HCT116 (cell line): ENCODE measurements around the gene SH3GLB2. TPM values are rescaled to one million over a fixed set of nuclear protein-coding genes. Genes with fewer than 3 reads are reported as not detected.

Source experiments
- ATAC-seq: fragments of 200-7000 bp; cut with Tn5 transposase; 2 replicates; pipeline ENCODE4 v1.9.1; 2020; ENCODE audit warnings: mild to moderate bottlenecking, moderate library complexity
- BruUV-seq: library from RNA; stranded (reverse); fragments of 400-500 nt; replicated peaks from 2 replicates; lab custom pipeline; 2021; lab: Mats Ljungman, UMichigan
- CTCF ChIA-PET: fragments of 300-600 bp; sonication (Branson Sonifier 250); formaldehyde crosslinking; loops from one replicate; lab custom pipeline; 2021; ENCODE audit warnings: antibody characterized with exemption; lab: Charles Lee
- POLR2A ChIA-PET: fragments of 300-600, 350-600 bp; sonication (Branson Sonifier 250); formaldehyde crosslinking; loops from one replicate; lab custom pipeline; 2021; ENCODE audit warnings: antibody characterized with exemption; lab: Charles Lee
- RAD21 ChIA-PET, 2 experiments: fragments of 300-600 bp; sonication (Branson Sonifier 250); formaldehyde crosslinking; loops; one replicate each; lab custom pipeline; 2023; ENCODE audit warnings: low total read pairs in 2 of 2; ENCODE audit not compliant: uncharacterized antibody in 2 of 2, unreplicated experiment in 2 of 2, low non-redundant PET in 1 of 2; lab: Charles Lee
- DNase-seq: peaks from one replicate; pipeline ENCODE4 v3.0.0-alpha.2; 2010; ENCODE audit warnings: low read depth, low spot score
- H2AFZ ChIP-seq: fragments of 200-600 bp; shearing (Covaris generic), sonication (generic); 2 replicates; pipeline ENCODE4 v1.6.1; 2017; ENCODE audit warnings: low read depth, mixed run types, mixed read lengths, antibody characterized with exemption, low read length; ENCODE audit not compliant: poor library complexity, severe bottlenecking
- H3K27ac ChIP-seq: 2 replicates; pipeline ENCODE4 v1.5.1; 2012; ENCODE audit warnings: low read depth, low read length
- H3K27me3 ChIP-seq: fragments of 200-600 bp; sonication (generic); 2 replicates; pipeline ENCODE4 v1.6.1; 2016; ENCODE audit warnings: mixed run types, low read length, mixed read lengths; ENCODE audit not compliant: insufficient read depth
- H3K36me3 ChIP-seq, 2 experiments: fragments of 200-500 bp in 1 of 2; fragments of 200-600 bp in 1 of 2; sonication (Bioruptor generic) in 1 of 2; sonication (generic) in 1 of 2; 2 replicates each; pipeline versions ENCODE4 v1.5.1 to v1.6.1; 2014 to 2016; ENCODE audit warnings: low read length in 2 of 2, inconsistent platforms in 1 of 2, mixed read lengths in 1 of 2, mixed run types in 1 of 2; ENCODE audit not compliant: insufficient read depth in 2 of 2, control insufficient read depth in 1 of 2
- H3K4me1 ChIP-seq, 2 experiments: fragments of 200-600 bp in 1 of 2; sonication (generic) in 1 of 2; 2 replicates each; pipeline versions ENCODE4 v1.5.1 to v1.6.1; 2012 to 2017; ENCODE audit warnings: low read length in 2 of 2, inconsistent platforms in 1 of 2, mild to moderate bottlenecking in 1 of 2, mixed read lengths in 1 of 2, mixed run types in 1 of 2, moderate library complexity in 1 of 2; ENCODE audit not compliant: insufficient read depth in 2 of 2, control insufficient read depth in 1 of 2
- H3K4me2 ChIP-seq: fragments of 200-600 bp; sonication (generic); 2 replicates; pipeline ENCODE4 v1.6.1; 2017; ENCODE audit warnings: mixed run types, low read length, mixed read lengths
- H3K4me3 ChIP-seq, 2 experiments: fragments of 200-600 bp in 1 of 2; sonication (generic) in 1 of 2; replicated peaks in 1 of 2; 2 replicates each; pipeline ENCODE4 v1.5.1; 2011 to 2016; ENCODE audit warnings: low read length in 2 of 2, control low read depth in 1 of 2, low read depth in 1 of 2, mild to moderate bottlenecking in 1 of 2, mixed read lengths in 1 of 2, mixed run types in 1 of 2
- H3K79me2 ChIP-seq: fragments of 200-600 bp; sonication (generic); 2 replicates; pipeline ENCODE4 v1.6.1; 2017; ENCODE audit warnings: mild to moderate bottlenecking, mixed run types, low read length, moderate library complexity, mixed read lengths; ENCODE audit not compliant: insufficient read depth
- H3K9ac ChIP-seq: fragments of 200-600 bp; sonication (generic); 2 replicates; pipeline ENCODE4 v1.6.1; 2016; ENCODE audit warnings: low read length, mixed read lengths
- H3K9me2 ChIP-seq: fragments of 200-600 bp; sonication (generic), shearing (Covaris generic); 2 replicates; pipeline ENCODE4 v1.6.1; 2017; ENCODE audit warnings: mixed run types, mild to moderate bottlenecking, moderate library complexity; ENCODE audit not compliant: insufficient read depth
- H3K9me3 ChIP-seq, 2 experiments: fragments of 200-500 bp in 1 of 2; fragments of 200-600 bp in 1 of 2; sonication (Bioruptor generic) in 1 of 2; sonication (generic) in 1 of 2; 2 replicates each; pipeline ENCODE4 v1.6.1; 2014 to 2017; ENCODE audit warnings: low read length in 2 of 2, mixed read lengths in 2 of 2, inconsistent platforms in 1 of 2, low read depth in 1 of 2, mild to moderate bottlenecking in 1 of 2, mixed run types in 1 of 2, moderate library complexity in 1 of 2; ENCODE audit not compliant: control insufficient read depth in 1 of 2, insufficient read depth in 1 of 2
- H4K20me1 ChIP-seq: fragments of 200-600 bp; sonication (generic), shearing (Covaris generic); 2 replicates; pipeline ENCODE4 v1.6.1; 2017; ENCODE audit warnings: mixed run types, mild to moderate bottlenecking, moderate library complexity; ENCODE audit not compliant: insufficient read depth
- CEBPB ChIP-seq: IDR thresholded peaks from 2 replicates; pipeline ENCODE4 v1.6.1; 2012; ENCODE audit warnings: low read depth
- EGR1 ChIP-seq: IDR thresholded peaks from 2 replicates; pipeline ENCODE4 v1.6.1; 2012; ENCODE audit warnings: low read depth
- FOSL1 ChIP-seq: IDR thresholded peaks from 2 replicates; pipeline ENCODE4 v1.6.1; 2012; ENCODE audit warnings: low read depth
- POLR2A ChIP-seq: IDR thresholded peaks from 2 replicates; pipeline ENCODE4 v1.7.0; 2011; ENCODE audit warnings: borderline replicate concordance; ENCODE audit not compliant: insufficient read depth, insufficient read length; ENCODE audit errors: extremely low read depth
- POLR2AphosphoS5 ChIP-seq: IDR thresholded peaks from 2 replicates; pipeline ENCODE4 v1.6.1; 2011; ENCODE audit warnings: mild to moderate bottlenecking, low read depth, low read length, moderate library complexity
- ZFX ChIP-seq: fragments of 450-650 bp; IDR thresholded peaks from 2 replicates; pipeline ENCODE4 v1.6.1; 2017
- ZNF274 ChIP-seq: fragments of 200-500 bp; sonication (Bioruptor generic); IDR thresholded peaks from 2 replicates; pipeline ENCODE4 v1.6.1; 2014; ENCODE audit warnings: mild to moderate bottlenecking, low read depth, low read length, inconsistent platforms
- intact Hi-C: fragments of 100-400 bp; cut with micrococcal nuclease; formaldehyde crosslinking; loops from 2 replicates; pipeline ENCODE4 v1.10.0; 2022
- total RNA-seq: library from RNA; stranded (reverse); gene quantifications from one replicate; pipeline ENCODE4 v1.2.1, GENCODE V29; 2021; ENCODE audit not compliant: unreplicated experiment
- TF ChIP-seq, protein P1 (sequence below): IDR thresholded peaks from 2 replicates; pipeline ENCODE4 v1.6.1; 2011; ENCODE audit warnings: mild to moderate bottlenecking, low read length, moderate library complexity; ENCODE audit not compliant: insufficient replicate concordance; ENCODE audit errors: extremely low read depth
- TF ChIP-seq, protein P2 (sequence below): IDR thresholded peaks from 2 replicates; pipeline ENCODE4 v1.6.1; 2012
- TF ChIP-seq, protein P3 (sequence below): IDR thresholded peaks from 2 replicates; pipeline ENCODE4 v1.6.1; 2012

The SH3GLB2 gene
- total RNA-seq, 1 experiment from 2014 or later, result 87.9 TPM

DNA sequence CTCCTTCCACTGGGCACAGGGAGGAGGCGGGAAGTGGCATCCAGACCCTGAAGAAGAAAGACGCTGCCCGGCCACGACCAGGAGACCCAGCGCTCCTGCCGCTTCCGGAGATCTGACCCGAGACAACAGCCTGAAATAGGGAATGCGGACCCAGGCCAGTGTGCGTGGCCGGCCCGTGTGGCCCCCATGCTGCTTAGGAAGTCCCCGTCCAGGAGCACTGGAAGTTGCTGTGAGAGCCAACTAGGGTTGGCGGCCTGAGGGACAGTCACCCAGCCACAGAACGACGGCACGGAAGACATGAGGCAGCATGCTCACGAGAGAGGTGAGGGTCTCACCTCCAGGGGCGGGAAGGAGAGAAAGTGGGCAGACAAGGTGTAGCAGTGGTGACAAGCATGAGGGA is 17.0 kb downstream of the SH3GLB2 start:
- no peak for ATAC-seq
- intact Hi-C loops, result no loop called here
- H3K27ac ChIP-seq, result no peak overlapping the region
- H3K79me2 ChIP-seq, result no peaks in the 10 kb centered on the region
- no peak for DNase-seq
- H3K4me1 ChIP-seq, result no peaks in the 10 kb centered on the region
- H3K9ac ChIP-seq, result no peak overlapping the region
- no peaks in the 10 kb centered on the region for H4K20me1 ChIP-seq
- POLR2A ChIA-PET, result no interaction called here
- H3K9me2 ChIP-seq, result no peaks in the 10 kb centered on the region
- no peaks in the 10 kb centered on the region for H3K9me3 ChIP-seq
- no peak overlapping the region for H3K4me2 ChIP-seq
- peaks cover 5 to 30% of the 10 kb centered on the region in 2 experiments; a peak in 3 of 4 replicates for H3K36me3 ChIP-seq
- no peak overlapping the region for H3K4me3 ChIP-seq
- CTCF ChIA-PET, result no interaction called here
- H3K27me3 ChIP-seq, result no peaks in the 10 kb centered on the region
- BruUV-seq, result no TSS peak
- no peak overlapping the region for H2AFZ ChIP-seq
- RAD21 ChIA-PET, result no interaction called here
- TF ChIP-seq FOSL1, result no peak
- TF ChIP-seq, all 23 proteins: peak for 0

DNA sequence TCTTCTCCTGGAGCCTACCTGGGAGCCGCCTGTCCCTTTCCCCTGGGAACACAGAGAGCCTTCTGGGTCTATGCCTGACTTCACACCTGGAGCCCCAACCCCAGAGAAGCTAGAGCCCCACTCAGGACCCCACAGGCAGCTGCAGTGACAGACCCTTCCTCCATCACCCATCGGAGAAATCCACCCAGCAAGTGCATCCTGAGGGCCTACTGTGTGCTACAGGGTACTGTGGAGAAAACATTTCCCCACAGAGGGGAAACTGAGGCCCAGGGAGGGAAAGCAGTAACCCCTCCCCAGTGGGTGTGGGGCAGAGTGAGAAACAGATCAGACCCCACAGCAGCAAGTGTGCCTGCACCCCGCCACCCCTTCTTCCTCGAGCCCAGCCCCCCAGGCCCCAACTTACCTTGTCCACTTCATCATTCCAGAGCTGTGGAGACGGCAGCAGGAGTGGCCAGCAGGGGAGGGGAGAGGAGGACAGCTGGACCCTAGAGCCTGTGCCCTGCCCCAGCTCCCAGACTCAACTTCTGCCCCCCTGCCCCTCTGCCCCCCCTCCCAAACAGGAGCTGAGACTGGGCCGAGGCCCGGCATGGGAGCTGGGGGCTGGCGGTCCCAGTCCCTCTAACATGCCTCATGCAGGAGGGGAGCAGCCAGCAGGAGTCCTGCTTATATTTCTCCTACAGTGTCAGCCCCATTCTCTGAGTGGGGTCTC is 17.7 kb downstream of the SH3GLB2 start:
- no peak overlapping the region for H3K4me2 ChIP-seq
- DNase-seq (no peak), ATAC-seq (no peak)
- no peaks in the 10 kb centered on the region for H3K4me1 ChIP-seq
- H3K9ac ChIP-seq, result no peak overlapping the region
- RAD21 ChIA-PET, result no interaction called here
- H3K27me3 ChIP-seq, result no peaks in the 10 kb centered on the region
- no TSS peak for BruUV-seq
- CTCF ChIA-PET, result no interaction called here
- H3K36me3 ChIP-seq, result peaks cover 5 to 36% of the 10 kb centered on the region in 2 experiments; a peak in 3 of 4 replicates
- H3K27ac ChIP-seq, result no peak overlapping the region
- H3K9me3 ChIP-seq, result no peaks in the 10 kb centered on the region
- POLR2A ChIA-PET, result no interaction called here
- TF ChIP-seq CEBPB (no peak), POLR2A (no peak), ZFX (no peak), EGR1 (no peak), POLR2AphosphoS5 (no peak), ZNF274 (no peak)
- TF ChIP-seq, protein P1, sequence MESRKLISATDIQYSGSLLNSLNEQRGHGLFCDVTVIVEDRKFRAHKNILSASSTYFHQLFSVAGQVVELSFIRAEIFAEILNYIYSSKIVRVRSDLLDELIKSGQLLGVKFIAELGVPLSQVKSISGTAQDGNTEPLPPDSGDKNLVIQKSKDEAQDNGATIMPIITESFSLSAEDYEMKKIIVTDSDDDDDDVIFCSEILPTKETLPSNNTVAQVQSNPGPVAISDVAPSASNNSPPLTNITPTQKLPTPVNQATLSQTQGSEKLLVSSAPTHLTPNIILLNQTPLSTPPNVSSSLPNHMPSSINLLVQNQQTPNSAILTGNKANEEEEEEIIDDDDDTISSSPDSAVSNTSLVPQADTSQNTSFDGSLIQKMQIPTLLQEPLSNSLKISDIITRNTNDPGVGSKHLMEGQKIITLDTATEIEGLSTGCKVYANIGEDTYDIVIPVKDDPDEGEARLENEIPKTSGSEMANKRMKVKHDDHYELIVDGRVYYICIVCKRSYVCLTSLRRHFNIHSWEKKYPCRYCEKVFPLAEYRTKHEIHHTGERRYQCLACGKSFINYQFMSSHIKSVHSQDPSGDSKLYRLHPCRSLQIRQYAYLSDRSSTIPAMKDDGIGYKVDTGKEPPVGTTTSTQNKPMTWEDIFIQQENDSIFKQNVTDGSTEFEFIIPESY, result no peak
- TF ChIP-seq, protein P2, sequence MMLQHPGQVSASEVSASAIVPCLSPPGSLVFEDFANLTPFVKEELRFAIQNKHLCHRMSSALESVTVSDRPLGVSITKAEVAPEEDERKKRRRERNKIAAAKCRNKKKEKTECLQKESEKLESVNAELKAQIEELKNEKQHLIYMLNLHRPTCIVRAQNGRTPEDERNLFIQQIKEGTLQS, result no peak
- TF ChIP-seq, protein P3, sequence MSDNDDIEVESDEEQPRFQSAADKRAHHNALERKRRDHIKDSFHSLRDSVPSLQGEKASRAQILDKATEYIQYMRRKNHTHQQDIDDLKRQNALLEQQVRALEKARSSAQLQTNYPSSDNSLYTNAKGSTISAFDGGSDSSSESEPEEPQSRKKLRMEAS, result no peak
- H3K4me3 ChIP-seq, result no peak overlapping the region
- intact Hi-C loops, result no loop called here
- no peak overlapping the region for H2AFZ ChIP-seq
- no peaks in the 10 kb centered on the region for H4K20me1 ChIP-seq
- H3K9me2 ChIP-seq, result no peaks in the 10 kb centered on the region
- H3K79me2 ChIP-seq, result no peaks in the 10 kb centered on the region
